ENCODE measurements around the gene ARHGAP33. TPM values are rescaled to one million over a fixed set of nuclear protein-coding genes. Genes with fewer than 3 reads are reported as not detected.

The ARHGAP33 gene
- total RNA-seq, 1 experiment from 2014 or later: 43.9 TPM

DNA sequence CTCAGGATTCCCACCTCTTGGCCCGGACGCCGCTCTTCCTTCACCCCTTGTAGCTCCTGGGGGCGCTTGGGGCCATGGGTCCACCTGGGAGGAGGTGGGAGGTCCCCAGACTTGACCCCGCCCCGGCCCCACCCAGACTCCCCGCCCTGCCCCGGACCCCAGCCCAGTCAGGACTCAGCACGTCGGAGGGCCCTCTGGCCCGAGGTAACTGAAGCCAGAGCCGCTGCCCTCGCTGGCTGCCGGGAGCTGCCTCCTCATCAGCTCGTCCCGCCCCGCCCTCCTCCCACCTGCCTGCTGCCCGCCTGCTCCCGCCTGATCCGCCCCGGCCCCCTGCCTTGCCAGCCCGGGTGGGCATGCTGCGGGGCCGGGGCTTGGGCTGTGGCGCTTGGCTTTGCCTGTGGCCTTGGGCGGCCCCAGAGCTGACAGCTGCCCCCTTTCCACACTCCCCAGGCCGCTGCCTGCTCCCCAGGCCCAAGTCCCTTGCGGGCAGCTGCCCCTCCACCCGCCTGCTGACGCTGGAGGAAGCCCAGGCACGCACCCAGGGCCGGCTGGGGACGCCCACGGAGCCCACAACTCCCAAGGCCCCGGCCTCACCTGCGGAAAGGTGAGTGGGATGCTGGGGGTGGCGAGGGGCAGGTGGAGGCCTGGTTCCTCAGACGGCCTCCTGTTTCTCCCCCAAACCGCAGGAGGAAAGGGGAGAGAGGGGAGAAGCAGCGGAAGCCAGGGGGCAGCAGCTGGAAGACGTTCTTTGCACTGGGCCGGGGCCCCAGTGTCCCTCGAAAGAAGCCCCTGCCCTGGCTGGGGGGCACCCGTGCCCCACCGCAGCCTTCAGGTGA, 9.4 kb downstream of the ARHGAP33 start (continued):
- TF ChIP-seq STAT6 (CRISPR knock-in tag; conservative IDR thresholded peaks at IDR 0.05; ENCODE audit: low read depth): no peak
- peak; percentile 70 for TF ChIP-seq MYBL2 (CRISPR knock-in tag; IDR thresholded peaks at IDR 0.05)
- TF ChIP-seq SMAD3 (CRISPR knock-in tag; IDR thresholded peaks at IDR 0.05; ENCODE audit: borderline replicate concordance): no peak
- no peak for TF ChIP-seq JUN (CRISPR knock-in tag; IDR thresholded peaks at IDR 0.05)
- TF ChIP-seq TEAD1 (CRISPR knock-in tag; IDR thresholded peaks at IDR 0.05): no peak
- TF ChIP-seq SMAD4 (CRISPR knock-in tag; IDR thresholded peaks at IDR 0.05): no peak
- TF ChIP-seq, protein P1, sequence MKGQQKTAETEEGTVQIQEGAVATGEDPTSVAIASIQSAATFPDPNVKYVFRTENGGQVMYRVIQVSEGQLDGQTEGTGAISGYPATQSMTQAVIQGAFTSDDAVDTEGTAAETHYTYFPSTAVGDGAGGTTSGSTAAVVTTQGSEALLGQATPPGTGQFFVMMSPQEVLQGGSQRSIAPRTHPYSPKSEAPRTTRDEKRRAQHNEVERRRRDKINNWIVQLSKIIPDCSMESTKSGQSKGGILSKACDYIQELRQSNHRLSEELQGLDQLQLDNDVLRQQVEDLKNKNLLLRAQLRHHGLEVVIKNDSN (CRISPR knock-in tag; IDR thresholded peaks at IDR 0.05): no peak
- TF ChIP-seq, protein P2, sequence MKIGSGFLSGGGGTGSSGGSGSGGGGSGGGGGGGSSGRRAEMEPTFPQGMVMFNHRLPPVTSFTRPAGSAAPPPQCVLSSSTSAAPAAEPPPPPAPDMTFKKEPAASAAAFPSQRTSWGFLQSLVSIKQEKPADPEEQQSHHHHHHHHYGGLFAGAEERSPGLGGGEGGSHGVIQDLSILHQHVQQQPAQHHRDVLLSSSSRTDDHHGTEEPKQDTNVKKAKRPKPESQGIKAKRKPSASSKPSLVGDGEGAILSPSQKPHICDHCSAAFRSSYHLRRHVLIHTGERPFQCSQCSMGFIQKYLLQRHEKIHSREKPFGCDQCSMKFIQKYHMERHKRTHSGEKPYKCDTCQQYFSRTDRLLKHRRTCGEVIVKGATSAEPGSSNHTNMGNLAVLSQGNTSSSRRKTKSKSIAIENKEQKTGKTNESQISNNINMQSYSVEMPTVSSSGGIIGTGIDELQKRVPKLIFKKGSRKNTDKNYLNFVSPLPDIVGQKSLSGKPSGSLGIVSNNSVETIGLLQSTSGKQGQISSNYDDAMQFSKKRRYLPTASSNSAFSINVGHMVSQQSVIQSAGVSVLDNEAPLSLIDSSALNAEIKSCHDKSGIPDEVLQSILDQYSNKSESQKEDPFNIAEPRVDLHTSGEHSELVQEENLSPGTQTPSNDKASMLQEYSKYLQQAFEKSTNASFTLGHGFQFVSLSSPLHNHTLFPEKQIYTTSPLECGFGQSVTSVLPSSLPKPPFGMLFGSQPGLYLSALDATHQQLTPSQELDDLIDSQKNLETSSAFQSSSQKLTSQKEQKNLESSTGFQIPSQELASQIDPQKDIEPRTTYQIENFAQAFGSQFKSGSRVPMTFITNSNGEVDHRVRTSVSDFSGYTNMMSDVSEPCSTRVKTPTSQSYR (CRISPR knock-in tag; IDR thresholded peaks at IDR 0.05): no peak
- TF ChIP-seq ZNF396 (CRISPR knock-in tag; IDR thresholded peaks at IDR 0.05; ENCODE audit: borderline replicate concordance): no peak
- no peak for TF ChIP-seq ERG (CRISPR knock-in tag; IDR thresholded peaks at IDR 0.05)
- no peak for TF ChIP-seq NFE2L1 (CRISPR knock-in tag; IDR thresholded peaks at IDR 0.05)
- TF ChIP-seq USF2 (CRISPR knock-in tag; IDR thresholded peaks at IDR 0.05): no peak; the same call in 1 of the 2 replicates
- no peak for TF ChIP-seq ATF1 (CRISPR knock-in tag; IDR thresholded peaks at IDR 0.05)
- peak; percentile 33; the same call in 1 of the 2 replicates for TF ChIP-seq FOXP1 (CRISPR knock-in tag; IDR thresholded peaks at IDR 0.05; ENCODE audit: borderline replicate concordance)
- peak; percentile 65; the same call in 1 of the 2 replicates for TF ChIP-seq ZNF263 (CRISPR knock-in tag; IDR thresholded peaks at IDR 0.05; ENCODE audit: low read depth)
- TF ChIP-seq ZBTB21 (CRISPR knock-in tag; IDR thresholded peaks at IDR 0.05; ENCODE audit: borderline replicate concordance): no peak
- TF ChIP-seq, protein P3, sequence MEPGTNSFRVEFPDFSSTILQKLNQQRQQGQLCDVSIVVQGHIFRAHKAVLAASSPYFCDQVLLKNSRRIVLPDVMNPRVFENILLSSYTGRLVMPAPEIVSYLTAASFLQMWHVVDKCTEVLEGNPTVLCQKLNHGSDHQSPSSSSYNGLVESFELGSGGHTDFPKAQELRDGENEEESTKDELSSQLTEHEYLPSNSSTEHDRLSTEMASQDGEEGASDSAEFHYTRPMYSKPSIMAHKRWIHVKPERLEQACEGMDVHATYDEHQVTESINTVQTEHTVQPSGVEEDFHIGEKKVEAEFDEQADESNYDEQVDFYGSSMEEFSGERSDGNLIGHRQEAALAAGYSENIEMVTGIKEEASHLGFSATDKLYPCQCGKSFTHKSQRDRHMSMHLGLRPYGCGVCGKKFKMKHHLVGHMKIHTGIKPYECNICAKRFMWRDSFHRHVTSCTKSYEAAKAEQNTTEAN (CRISPR knock-in tag; IDR thresholded peaks at IDR 0.05): no peak
- peak; percentile 57; the same call in 1 of the 2 replicates for TF ChIP-seq ZNF423 (CRISPR knock-in tag; IDR thresholded peaks at IDR 0.05)
- TF ChIP-seq ATF2 (CRISPR knock-in tag; IDR thresholded peaks at IDR 0.05; ENCODE audit: borderline replicate concordance, low read depth): no peak
- TF ChIP-seq, protein P4, sequence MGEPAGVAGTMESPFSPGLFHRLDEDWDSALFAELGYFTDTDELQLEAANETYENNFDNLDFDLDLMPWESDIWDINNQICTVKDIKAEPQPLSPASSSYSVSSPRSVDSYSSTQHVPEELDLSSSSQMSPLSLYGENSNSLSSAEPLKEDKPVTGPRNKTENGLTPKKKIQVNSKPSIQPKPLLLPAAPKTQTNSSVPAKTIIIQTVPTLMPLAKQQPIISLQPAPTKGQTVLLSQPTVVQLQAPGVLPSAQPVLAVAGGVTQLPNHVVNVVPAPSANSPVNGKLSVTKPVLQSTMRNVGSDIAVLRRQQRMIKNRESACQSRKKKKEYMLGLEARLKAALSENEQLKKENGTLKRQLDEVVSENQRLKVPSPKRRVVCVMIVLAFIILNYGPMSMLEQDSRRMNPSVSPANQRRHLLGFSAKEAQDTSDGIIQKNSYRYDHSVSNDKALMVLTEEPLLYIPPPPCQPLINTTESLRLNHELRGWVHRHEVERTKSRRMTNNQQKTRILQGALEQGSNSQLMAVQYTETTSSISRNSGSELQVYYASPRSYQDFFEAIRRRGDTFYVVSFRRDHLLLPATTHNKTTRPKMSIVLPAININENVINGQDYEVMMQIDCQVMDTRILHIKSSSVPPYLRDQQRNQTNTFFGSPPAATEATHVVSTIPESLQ (CRISPR knock-in tag; IDR thresholded peaks at IDR 0.05): no peak
- no peak for TF ChIP-seq TEAD4 (CRISPR knock-in tag; IDR thresholded peaks at IDR 0.05)

Measured in WTC11 (cell line).